Inferior parietal cortex (tissue), 1 donor: ENCODE results near the gene FBXO31.

Experiments
- DNase-seq: peaks from one replicate; pipeline ENCODE4 v3.0.0-alpha.2; 2016; ENCODE audit errors: extremely low spot score

Gene FBXO31

DNA sequence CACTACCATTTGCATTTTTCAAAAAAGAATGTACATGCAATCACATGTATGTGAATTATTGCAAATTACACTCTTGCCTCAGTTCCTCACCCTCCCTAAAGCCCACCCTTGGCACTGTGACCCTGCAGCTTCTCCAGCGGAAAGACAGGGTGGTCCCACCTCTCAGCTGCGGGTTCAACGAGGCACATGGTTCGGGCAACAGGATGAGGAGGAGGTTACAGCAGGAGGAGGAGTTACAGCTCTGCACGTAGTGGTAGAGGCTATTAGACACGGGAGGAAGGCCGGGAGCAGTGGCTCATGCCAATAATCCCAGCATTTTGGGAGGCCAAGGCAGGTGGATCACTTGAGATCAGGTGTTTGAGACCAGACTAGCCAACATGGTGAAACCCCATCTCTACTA is 71.6 kb downstream of the FBXO31 start:
- no peak for DNase-seq

DNA sequence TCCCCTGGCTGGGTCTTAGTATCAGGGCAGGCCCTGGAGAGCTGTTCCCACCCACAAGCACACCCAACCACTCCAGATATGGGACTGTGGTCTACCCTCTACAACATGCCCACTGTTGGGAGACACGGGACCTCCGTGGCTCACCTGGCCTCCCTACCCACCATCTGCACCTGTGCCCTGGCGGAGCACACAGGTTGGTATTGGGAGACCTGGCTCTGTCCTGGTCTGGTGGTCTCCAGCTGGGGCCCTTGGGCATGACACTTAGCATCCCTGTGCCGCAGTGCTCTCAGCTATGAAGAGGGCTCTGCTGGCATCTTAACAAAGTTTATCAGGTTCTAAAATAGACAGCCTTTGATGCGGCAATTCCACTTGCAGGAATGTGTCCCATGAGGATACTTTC is 72.2 kb downstream of the FBXO31 start:
- no peak for DNase-seq

DNA sequence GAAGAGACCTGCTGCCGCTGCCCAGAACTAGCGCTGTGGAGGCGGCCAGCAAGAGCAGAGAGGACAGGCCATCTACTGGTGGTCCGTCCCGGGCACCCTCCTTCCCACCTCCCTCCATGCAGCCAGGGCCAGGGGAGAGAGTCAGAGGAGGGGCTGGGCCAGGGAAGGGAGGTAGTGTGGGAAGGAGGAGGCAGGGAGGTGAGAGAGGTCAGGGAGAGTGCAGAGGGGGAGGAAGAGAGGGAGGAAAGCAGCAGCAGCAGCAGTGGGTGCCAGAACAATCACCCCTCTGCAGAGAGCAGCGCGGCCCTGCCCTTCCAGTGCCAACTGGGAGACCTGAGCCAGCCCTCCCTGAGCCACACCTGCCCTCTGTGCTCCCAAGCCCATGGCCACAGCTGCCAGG is 73.0 kb downstream of the FBXO31 start:
- no peak for DNase-seq

DNA sequence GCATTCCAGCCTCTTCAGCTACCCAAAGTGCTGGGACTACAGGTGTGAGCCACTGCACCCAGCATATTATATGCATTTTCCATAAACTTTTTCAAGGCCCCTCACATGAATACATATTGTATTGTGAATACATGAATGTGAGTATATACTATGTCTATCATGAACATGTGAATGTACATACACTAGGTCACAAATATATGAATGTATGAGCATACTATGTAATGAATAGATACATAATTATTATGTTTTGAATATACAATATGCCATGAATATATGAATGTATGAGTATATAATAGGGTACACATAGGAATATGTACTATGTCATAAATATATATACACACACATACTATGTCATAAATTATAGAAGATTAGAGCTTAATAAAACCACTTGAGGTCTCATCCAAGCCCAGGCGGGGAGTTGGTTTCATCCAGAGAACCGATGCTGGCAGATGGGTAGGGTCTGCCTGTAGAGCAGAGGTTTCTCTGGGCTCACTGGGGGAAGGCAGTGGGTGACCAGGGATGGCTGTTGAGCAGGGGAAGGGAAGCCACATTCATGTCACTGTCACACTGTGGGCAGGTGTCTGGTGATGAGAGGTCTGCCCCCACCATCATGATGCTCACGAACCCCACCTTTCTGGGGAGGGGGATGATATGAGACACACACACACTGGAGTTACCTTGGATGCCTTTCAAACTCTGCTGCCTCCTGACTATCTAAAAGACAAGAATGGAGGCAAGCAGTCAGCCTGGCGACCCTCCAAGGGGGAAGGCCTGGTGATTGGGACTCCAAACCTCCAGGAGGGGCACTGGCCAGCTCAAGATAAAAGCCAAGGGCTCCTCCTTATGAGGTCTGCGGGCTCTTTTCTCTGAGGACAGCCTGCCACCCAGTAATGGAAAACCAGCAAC is 73.7 kb downstream of the FBXO31 start:
- no peak for DNase-seq

DNA sequence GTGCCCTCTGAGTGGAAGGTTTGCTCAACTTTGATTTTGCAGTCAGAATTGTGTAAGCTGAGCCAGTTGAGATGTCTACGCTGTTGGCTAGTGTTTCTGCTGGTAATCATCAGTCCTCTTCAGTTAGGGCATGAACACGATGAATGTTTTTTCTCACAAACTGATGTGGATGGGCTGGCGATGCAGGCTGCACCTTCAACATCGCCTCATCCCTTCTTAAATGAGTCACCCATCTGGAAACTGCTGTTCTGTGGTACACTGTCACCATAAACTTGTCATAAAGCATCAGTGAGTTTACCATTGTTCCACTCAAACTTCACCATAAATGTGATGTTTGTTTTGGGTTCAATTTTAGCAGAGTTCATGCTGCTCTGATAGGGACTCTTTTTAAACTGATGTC is 74.8 kb downstream of the FBXO31 start:
- DNase-seq, result no peak

DNA sequence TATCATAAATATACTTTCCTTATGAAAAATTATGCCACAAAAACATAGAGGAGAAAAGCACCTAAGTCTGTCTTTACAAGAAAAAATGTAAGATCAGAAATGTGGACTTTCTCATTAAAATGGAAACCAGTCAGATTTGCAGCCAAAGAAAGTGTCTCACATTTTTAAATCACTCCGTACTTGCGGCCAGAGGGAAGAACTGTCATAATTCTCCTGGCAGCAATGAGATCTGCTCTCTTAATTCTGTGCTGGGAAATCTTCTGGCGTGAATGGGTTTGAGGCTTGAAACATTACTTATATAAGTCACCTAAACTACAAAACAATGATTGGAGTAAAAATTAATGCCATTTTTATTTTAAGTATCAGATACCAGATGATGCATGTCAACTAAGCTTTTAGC is 77.1 kb downstream of the FBXO31 start:
- no peak for DNase-seq

DNA sequence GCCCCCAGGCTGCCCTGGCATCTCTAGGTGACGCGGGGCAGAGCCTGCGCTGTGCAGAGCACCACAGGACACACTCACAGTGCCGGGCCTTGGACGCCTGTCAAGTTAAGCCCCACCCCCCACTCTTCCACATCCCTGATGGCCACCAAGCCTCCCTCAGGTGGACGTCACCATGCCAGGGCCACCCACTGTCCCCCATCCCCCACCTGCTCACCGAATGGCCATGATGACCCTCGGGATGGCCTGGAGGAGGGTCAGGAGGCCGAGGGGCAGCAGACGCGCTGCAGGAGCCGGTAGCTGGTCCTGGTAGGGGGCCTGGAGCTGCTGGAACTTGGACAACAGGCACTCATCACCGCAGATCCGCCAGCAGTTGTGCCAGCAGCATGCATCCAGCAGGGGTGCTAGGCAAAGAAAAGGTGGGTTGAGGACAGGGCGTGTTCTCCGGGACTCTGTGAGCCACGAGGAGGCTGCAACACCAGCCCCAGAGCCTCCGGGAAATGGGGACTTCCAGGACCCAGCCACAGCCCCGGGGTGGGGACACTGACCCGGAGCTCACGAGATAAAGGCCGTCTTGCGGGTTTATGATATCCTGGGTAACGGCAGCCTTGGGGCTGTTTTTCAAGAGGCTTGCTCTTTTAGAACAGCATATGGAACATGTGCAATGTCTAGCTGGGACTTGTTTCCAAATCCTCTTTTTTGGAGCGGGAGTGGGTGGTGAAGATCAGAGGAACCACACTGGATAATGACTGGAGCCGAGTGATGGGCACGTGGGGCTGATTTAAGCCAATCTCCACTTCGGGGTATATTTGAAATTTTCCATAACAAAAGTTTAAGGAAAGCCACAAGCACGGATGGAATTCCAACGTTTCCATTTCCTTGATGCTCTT is 77.8 kb downstream of the FBXO31 start:
- peak; percentile 21 for DNase-seq

DNA sequence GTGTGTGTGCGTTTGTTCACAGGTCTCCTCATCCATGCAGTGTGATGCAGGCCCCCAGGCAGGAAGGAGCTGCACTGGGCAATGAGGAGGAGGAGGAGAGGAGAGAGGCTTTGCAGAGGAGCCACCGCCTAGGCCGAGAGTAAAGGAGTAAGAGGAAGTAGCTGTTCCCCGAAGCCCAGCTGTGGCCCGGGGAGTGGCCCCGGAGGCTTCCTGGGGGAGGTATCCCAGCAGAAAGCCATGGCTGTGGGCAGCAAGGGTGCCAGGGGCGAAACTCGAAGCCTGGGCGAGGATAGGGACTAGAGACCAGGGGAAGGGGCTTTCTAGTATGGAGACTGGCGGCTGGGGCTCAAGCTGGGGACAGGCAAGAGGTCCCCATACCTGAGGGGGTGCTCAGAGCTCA is 78.6 kb downstream of the FBXO31 start:
- DNase-seq, result no peak

DNA sequence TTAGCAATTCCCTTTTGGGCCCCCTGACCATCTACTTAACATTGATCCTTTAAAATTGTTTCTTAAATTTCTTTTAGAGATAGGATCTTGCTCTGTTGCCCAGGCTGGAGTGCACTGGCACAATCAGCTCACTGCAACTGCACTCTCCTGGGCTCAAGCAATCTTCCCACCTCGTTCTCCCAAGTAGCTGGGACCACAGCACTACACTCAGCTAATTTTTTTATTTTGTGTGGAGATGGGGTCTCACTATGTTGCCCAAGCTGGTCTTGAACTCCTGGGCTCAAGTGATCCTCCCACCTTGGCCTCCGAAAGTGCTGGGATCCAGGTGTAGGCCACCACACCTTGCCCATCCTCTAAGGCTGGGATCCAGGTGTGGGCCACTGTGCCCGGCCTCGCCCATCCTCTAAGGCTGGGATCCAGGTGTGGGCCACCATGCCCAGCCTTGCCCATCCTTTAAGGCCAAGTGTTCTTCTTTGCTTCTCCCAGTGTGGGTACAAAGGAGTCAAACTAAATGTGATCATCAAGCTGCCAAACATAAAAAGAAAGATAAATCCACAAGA is 79.5 kb downstream of the FBXO31 start:
- DNase-seq, result no peak

DNA sequence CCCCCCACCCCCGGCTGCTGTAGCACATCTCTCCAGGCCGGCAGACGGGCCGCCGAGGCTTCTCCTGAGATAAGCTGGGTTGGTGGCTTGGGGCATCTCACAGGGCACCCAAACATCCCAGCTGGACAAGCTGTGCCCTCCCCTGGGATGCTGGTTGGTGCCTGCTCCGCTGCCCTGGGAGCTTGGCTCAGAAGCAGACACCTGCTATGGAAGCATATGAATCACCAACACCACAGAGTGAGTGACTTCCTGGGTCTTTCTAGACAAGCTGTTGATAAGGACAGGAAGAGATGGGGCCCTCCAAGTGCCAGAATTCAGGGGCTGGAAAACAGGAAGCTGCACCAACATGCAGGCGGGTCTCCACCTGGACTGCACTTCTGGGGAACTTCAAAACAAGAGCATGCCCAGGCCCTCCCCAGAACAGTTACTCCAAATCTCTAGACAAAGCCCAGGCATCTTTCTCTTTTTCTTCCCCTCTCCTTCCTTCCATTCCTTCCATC is 80.1 kb downstream of the FBXO31 start:
- no peak for DNase-seq

DNA sequence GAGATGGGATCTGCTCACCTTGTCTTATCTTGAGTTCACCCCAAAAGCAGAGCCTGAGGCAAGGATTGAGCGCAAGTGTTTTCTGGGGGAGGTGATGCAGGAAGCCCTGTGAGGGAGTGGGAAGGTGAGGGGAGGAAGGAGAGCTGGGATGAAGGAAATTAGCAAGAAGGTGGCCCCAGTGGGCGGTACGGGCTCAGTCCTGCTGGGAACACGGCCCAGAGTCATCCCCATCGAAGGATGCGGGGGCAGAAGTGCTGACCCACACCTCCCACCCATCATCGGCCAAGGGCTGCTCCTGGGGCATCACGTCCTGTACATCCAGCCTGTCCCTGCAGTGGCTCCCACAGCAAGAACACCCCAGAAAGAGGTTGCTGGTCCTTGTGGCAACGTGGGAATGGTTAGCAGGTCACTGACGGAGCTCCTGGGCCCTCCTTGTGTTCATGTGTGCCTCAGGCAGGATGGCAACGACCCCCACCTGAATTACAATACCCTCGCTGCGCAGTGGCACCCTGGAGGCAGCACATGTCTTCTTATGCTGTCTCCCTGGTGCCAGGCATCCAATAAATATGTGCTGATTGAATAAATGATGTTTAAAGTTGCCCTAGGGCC is 84.6 kb downstream of the FBXO31 start:
- DNase-seq, result no peak

DNA sequence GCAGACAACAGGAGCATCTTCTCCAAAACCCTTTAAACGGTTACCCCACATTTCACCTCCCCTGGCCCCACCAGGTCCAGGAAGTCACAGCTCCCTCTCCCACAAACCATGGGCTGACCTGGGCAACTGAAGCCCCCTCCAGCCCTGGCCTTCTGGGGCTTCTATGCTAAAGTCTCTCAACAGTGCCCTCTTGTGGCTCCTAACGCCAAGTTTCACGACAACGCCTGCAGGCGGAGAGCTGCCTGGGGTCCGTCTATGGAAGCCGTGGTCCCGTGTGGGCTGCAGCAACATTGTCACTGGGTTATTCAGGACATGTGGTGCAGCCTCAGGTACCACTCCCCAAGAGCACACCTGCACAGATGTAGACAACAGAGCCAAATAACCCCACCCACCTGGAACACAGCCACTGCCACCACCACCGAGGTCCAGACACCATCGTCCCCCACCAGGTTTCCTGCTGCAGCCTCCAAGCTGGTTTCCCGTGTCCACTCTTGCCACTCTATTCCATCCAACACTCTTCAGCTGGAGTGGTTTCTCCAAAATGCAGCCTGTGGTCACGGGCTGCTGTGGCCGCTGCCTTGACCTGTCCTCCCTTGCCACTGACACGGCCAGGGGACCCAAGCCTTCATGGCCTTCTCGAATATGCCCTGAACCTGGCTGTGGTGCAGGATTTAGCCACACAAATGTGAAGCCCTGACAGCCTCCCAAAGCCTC is 85.5 kb downstream of the FBXO31 start:
- DNase-seq, result peak; percentile 34

DNA sequence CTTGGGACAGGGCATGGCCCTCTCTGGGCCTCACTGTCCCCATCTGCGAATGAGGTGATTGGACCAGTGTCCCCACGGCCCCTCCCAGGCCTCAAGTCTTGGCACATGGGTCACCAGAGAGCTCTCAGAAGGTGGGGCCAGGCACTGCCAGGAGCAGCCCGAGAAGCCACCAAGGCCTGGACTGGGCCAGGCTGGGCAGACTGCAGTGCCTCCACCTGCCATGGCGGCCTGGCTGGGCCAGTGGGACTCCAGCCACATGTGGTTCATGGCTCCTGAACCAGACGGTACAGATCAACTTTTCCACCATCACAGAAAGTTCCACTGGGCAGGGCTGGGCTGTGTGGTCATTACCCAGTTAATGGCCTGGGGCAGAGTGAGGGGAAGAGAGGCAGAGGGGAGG is 86.2 kb downstream of the FBXO31 start:
- no peak for DNase-seq

DNA sequence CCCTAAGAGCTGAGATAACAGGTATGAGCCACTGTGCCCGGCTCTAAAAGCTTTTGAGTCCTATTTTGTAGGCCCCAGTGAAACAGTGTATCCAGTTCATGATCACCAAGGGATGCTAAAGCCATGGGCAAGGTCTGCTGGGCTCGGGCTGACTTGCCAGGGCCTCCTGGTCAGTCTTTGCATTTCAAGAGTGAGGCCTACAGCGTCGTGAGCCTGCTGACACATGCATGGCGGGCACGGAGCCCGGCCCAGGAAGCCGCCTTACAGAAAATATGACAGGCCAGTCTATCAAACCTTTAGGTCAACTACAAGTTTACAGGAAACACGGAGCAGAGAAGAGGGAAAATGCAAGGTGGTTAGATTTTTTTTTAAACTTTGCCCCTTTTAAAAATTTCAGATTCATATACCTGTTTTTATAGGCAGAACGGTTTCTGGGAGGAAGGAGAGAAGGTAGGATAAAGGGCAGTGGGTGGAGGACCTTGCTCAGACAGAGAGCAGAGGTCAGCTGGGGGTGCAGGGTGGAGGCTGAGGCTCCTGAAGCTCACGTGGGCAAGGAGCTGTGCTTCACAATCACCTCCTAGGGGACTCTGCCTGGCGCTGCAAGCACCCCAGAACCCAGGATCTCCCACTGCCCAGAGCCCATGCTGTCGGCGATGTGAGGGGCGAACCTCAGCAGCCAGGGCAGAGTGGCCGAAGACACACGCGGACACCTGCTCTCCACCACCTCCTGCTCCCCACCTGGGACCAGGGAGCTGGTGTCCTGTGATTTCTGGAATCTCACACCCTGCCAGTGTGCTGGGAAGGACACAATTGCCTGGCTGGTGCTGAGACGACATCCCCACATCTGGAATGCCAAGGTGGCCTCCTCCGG is 87.7 kb downstream of the FBXO31 start:
- no peak for DNase-seq

DNA sequence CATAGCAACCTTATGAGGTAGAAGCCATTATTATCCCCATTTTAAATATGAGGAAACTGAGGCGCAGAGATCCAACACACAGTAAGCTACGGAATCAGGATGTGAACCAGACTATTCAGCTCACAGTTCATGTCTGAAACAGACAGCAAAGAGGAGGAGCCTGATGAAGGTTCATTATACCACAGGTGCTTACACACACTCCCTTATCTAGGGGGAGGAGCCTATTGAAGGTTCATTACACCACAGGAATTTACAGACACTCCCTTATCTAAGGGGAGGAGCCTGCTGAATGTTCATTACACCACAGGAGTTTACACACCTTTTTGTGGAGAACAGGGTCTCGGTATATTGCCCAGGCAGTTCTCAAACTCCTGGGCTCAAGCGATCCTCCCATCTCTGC is 88.3 kb downstream of the FBXO31 start:
- DNase-seq, result no peak

DNA sequence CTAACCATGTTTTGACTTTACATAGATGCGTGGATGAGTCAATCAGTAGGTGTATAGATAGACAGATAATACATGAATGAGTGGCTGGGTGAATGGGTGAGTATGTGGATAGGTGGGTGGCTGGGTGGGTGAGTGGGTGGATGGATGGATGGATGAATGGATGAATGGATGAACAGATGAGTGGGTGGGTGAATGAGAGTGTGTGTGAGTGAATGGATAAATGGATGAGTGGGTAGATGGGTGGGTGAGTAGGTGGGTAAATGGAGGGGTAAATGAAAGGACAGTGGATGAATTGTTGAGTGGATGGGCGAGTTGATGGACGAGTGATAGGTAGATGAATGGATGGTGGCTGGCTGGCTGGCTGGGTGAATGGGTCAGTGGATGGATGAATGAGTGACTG is 89.6 kb downstream of the FBXO31 start:
- no peak for DNase-seq

DNA sequence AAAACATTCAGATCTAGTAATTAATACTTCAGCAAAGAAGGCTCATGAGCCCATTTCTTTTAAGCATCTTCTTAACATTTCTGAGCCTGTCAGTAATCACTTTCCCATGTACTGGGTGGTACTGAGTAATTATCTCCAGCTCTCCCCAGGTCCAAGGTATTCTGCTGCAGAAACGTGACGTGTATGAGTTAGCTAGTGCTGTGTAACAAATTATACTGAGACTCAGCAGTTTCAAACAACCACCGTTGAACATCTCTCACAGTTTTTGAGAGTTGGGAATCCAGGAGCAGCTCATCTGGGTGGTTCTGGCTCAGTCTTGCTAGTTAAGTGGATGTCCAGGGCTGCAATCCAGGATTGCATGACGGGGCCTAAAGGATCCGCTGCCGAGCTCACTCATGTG is 91.6 kb downstream of the FBXO31 start:
- no peak for DNase-seq

DNA sequence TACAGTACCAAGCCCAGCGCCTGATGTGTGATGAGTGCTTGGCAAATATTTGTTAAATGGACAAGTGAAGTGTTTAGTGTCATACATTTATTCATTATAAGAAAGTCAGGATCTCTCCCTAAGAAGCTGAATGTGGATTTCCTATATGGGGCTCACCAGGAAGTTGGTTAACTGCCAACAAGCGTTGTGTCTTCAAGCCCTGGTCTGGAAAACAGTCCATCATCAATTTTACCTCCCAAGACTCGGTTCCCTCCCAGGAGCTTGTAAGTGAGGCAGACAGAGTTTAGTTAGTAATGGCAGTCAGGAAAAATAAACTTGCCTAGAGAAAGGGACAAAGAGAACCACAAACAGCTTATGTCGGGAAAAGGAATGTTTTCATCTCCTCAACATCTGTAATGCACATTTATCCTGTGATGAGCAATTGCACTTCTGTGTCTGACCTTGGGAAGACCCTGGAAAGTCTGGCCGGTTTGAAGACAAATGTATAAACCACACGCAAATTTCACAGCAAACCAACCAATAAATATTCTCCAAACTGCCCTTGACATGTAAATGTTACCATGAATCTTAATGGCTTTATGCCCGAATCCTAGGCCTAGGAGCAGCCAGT is 94.7 kb downstream of the FBXO31 start:
- DNase-seq, result no peak

DNA sequence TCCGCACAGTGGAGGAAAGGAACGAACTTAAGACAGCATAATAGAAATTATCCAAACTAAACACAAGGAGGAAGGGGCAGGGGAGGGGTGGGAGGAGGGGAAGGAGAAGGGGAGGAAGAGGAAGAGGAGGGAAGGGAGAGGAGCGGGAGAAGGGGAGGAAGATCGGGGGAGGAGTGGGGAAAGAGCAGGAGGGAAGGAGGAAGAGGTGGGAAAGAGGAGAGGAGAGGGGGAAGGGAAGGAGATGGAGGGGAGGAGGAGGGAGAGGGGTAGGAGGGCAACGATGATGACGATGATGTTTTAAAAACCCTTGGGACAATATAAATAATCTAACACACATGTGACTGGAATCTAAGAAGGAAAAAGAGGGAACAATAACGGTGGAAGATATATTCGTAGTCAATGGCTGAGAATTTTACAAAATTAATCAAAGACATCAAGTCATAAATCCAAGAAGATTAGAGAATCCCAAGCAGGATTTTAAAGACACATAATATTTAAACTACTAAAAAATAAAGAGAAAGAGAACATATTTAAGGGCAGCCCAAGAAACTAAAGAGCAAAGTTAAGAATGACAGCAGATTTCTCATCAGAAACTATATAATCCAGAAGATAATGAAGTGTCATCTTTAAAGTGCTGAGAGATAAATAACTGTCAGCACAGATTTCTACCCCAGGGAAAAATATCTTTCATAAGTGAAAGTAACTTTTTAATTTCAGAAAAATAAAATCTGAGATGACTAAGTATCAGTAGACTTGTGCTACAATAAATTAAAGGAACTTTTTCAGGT is 96.5 kb downstream of the FBXO31 start:
- DNase-seq, result no peak
